ENCODE data around the gene TMEM62.

The TMEM62 gene

DNA sequence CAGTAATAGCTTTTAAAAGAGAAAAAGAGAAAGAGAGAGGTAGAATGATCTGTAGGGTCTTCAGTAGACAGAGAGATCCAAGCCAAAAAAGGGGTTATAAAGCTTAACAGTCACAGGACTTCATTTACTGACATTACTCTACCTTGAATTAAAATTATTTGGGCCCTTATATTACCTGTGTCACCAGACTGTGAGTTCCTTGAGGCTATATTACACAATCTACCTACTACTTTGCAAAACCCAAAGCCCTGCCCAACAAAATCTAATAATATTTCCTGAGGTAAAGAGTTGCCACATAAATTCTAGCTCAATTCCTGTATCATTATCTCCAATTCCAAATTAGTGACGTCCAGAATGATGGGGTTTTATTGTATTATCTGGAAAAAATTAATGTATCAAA is 29.5 kb upstream of the TMEM62 start:
- Histone ChIP-seq H3K9ac (ENCODE audit: low read length) (no peak overlapping the region), H3K4me2 (ENCODE audit: low read length) (no peak overlapping the region), H3K9me3 (ENCODE audit: insufficient read depth, low read length) (no peaks in the 10 kb centered on the region), H3K79me2 (ENCODE audit: low read length) (peaks cover 53% of the 10 kb centered on the region), H3K27me3 (ENCODE audit: low read depth, low read length) (no peaks in the 10 kb centered on the region), H3K27ac (ENCODE audit: low read length) (no peak overlapping the region), H2AFZ (ENCODE audit: low read depth, low read length) (no peak overlapping the region), H4K20me1 (ENCODE audit: insufficient read depth, low read length) (no peaks in the 10 kb centered on the region), H3K4me3 (ENCODE audit: low read length) (no peak overlapping the region), H3K4me1 (ENCODE audit: low read length) (peaks cover 7% of the 10 kb centered on the region; the same call in 1 of the 2 replicates), H3K36me3 (replicated peaks; ENCODE audit: low read depth, low read length) (peaks cover 27% of the 10 kb centered on the region)
- no peak for TF ChIP-seq CTCF (IDR thresholded peaks at IDR 0.05; ENCODE audit: low read depth, low read length)
- no peak for TF ChIP-seq EZH2phosphoT487 (IDR thresholded peaks at IDR 0.05; ENCODE audit: low read depth)

- Histone ChIP-seq H3K27ac (ENCODE audit: low read length) (no peak overlapping the region), H3K4me1 (ENCODE audit: low read length) (peaks cover 7% of the 10 kb centered on the region; the same call in 1 of the 2 replicates), H3K9me3 (ENCODE audit: insufficient read depth, low read length) (no peaks in the 10 kb centered on the region), H4K20me1 (ENCODE audit: insufficient read depth, low read length) (no peaks in the 10 kb centered on the region), H3K9ac (ENCODE audit: low read length) (no peak overlapping the region), H2AFZ (ENCODE audit: low read depth, low read length) (no peak overlapping the region), H3K4me3 (ENCODE audit: low read length) (no peak overlapping the region), H3K27me3 (ENCODE audit: low read depth, low read length) (no peaks in the 10 kb centered on the region), H3K4me2 (ENCODE audit: low read length) (peak overlapping the region; percentile 86), H3K36me3 (replicated peaks; ENCODE audit: low read depth, low read length) (peaks cover 27% of the 10 kb centered on the region), H3K79me2 (ENCODE audit: low read length) (peaks cover 53% of the 10 kb centered on the region)
- TF ChIP-seq CTCF (IDR thresholded peaks at IDR 0.05; ENCODE audit: low read depth, low read length) (no peak), EZH2phosphoT487 (IDR thresholded peaks at IDR 0.05; ENCODE audit: low read depth) (no peak)
These were observed 29.0 kb upstream of the TMEM62 start for GRCh38 chr15:43104426-43104825.

- peaks cover 48% of the 10 kb centered on the region for H3K79me2 ChIP-seq (ENCODE audit: low read length)
- no peak for TF ChIP-seq EZH2phosphoT487 (IDR thresholded peaks at IDR 0.05; ENCODE audit: low read depth)
- H4K20me1 ChIP-seq (ENCODE audit: insufficient read depth, low read length): no peaks in the 10 kb centered on the region
These were observed 28.2 kb upstream of the TMEM62 start for GRCh38 chr15:43105077-43105736.

DNA sequence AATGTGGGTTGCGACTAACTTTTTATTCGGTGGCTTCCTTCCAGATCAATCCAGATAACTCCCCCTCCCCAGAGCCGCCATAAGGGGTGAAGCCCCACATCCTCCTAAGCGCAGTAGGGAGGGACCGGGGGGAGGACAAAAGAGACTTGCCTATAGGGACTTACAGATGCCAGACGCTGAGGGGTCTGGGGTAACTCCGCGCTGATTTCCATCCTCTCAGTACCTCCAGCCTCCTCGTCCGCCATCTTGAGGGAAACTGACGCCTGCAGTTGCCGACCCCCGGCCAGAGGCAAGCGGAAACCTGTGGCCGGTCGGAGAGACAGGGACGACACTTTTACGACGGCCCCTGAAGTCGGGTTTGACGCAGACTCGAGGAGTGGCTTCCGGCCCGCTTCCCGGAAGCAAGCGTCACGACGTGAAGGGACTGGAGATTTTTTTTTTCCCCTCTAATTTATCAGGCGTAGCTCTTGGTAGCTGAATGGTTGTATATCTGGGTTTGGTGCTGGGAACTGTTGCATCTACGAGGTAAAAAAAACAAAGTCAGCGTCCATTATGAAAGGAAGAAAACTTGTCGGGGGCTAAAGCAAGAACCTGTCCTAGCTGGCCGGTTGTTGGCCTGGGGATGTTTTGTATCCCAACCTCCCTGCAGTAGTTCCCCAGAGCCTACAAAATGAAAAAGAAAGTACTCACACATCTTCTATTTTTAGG is 27.5 kb upstream of the TMEM62 start, which contains the start of gene UBR1:
TSS of gene UBR1 (minus strand) at position 261 of the 708 bp plus-strand sequence. CDS start at position 245, 16 bp downstream.
- TF ChIP-seq CTCF (IDR thresholded peaks at IDR 0.05; ENCODE audit: low read depth, low read length) (no peak), EZH2phosphoT487 (IDR thresholded peaks at IDR 0.05; ENCODE audit: low read depth) (no peak)
- H3K4me1 ChIP-seq (ENCODE audit: low read length): peaks cover 7% of the 10 kb centered on the region; the same call in 1 of the 2 replicates
- peak within 1 kb of the TSS; percentile 92 for H3K4me3 ChIP-seq (ENCODE audit: low read length)
- peak within 1 kb of the TSS; percentile 86 for H3K4me2 ChIP-seq (ENCODE audit: low read length)
- H4K20me1 ChIP-seq (ENCODE audit: insufficient read depth, low read length): no peaks in the 10 kb centered on the region
- H3K9ac ChIP-seq (ENCODE audit: low read length): peak within 1 kb of the TSS; percentile 84
- peak within 1 kb of the TSS; percentile 68 for H2AFZ ChIP-seq (ENCODE audit: low read depth, low read length)
- H3K9me3 ChIP-seq (ENCODE audit: insufficient read depth, low read length): no peaks in the 10 kb centered on the region
- no peaks in the 10 kb centered on the region for H3K27me3 ChIP-seq (ENCODE audit: low read depth, low read length)
- H3K27ac ChIP-seq (ENCODE audit: low read length): peak within 1 kb of the TSS; percentile 28
- peaks cover 44% of the 10 kb centered on the region for H3K79me2 ChIP-seq (ENCODE audit: low read length)
- H3K36me3 ChIP-seq (replicated peaks; ENCODE audit: low read depth, low read length): peaks cover 22% of the 10 kb centered on the region

More at GRCh38 chr15:43105077-43105736, 28.2 kb upstream of the TMEM62 start:
- Histone ChIP-seq H3K27ac (ENCODE audit: low read length) (peak overlapping the region; percentile 28), H3K4me2 (ENCODE audit: low read length) (peak overlapping the region; percentile 86), H3K27me3 (ENCODE audit: low read depth, low read length) (no peaks in the 10 kb centered on the region), H3K9ac (ENCODE audit: low read length) (peak overlapping the region; percentile 84), H3K9me3 (ENCODE audit: insufficient read depth, low read length) (no peaks in the 10 kb centered on the region), H3K36me3 (replicated peaks; ENCODE audit: low read depth, low read length) (peaks cover 25% of the 10 kb centered on the region), H2AFZ (ENCODE audit: low read depth, low read length) (peak overlapping the region; percentile 68), H3K4me1 (ENCODE audit: low read length) (peaks cover 7% of the 10 kb centered on the region; the same call in 1 of the 2 replicates), H3K4me3 (ENCODE audit: low read length) (peak overlapping the region; percentile 92)

Data from OCI-LY3 (cell line).